NCI-H2196 (cell line): Measurements from ENCODE around the gene OTOA.
"Not testable (repeated sequence)": the region's sequence is repeated elsewhere in the genome, so short reads cannot be mapped to it uniquely, and the experiment has no call there.

ENCODE experiments used
- DNase-seq: peaks from one replicate; lab custom pipeline; 2025; ENCODE audit not compliant: unreplicated experiment; lab: John Stamatoyannopoulos, UW

OTOA gene

GRCh38 chr16:21639493-21639892 lies 24.3 kb upstream of the OTOA start:
- no peak for DNase-seq

DNA sequence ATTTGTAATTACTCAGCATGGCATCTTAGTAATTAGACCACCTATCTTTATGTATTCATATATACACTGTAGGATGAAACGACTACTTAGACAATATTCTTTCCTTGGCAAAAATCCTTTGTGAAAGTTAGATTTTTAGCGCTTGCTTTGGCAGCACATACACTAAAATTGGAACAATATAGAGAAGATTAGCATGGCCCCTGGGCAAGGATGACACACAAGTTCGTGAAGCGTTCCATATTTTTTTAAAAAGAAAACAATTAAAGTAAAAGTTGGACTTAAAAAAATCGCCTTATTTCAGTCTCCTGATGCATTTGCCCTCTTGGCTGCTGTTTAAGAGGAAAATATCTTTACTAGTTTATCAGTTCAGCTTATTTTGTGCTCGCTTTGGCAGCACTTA lies 21.9 kb upstream of the OTOA start:
- DNase-seq, result no peak

GRCh38 chr16:21642861-21643260 lies 20.9 kb upstream of the OTOA start:
- no peak for DNase-seq

DNA sequence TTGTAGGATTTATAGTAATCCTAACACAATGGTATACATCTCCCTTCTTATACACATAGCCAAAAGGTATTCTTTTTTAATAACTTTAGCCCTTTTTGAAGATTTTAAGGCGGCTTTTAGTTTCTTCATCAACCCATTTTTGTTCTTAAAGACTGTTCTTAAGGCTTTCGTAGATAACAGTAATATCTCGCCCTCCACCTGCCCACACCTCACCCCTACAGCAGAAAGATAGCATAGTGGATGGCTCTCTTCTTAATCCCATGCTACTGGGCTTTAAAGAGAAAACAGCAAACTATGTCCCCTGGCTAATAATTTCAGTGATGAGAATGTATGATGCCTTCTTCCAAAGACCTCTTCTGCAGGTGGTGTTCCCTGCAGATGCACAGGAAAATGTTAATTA lies 20.0 kb upstream of the OTOA start:
- no peak for DNase-seq

GRCh38 chr16:21644674-21645073 lies 19.1 kb upstream of the OTOA start:
- DNase-seq, result no peak

DNA sequence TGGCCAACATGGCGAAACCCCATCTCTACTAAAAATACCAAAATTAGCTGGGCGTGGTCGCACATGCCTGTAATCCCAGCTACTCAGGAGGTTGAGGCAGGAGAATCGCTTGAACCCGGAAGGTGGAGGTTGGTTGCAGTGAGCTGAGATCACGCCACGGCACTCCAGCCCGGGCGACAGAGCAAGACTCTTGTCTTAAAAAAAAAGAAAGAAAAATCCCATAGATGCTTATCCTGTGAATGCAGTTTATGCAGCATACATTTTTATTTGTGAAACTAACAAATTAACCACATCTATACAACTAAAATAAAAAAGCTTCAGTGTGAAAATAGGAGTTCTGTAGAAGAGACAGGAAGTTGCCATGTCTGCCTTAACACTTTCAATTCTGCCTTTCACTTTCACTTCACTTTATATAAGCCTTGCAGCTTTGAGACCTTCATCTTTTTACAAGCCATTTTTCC lies 18.5 kb upstream of the OTOA start:
- DNase-seq, result no peak

DNA sequence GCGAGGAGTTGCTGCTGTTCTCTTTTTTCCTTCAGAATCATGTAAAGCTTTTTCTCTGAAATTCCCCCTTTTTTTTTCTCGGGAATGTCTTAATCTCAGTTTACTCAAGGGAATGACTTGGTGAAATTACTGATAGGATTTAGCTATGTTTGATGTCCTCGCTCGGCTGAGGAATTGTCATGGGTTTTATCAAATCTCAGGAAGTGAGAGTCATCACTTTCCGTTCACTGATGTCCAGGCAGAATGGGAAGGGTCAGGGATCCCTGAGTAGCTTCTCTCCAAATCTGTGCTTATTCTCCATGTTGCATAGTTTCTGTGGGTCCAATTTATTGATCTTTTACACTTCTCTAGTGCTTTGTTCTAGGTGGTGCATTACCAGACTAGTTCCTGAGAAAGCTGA lies 17.7 kb upstream of the OTOA start:
- no peak for DNase-seq

DNA sequence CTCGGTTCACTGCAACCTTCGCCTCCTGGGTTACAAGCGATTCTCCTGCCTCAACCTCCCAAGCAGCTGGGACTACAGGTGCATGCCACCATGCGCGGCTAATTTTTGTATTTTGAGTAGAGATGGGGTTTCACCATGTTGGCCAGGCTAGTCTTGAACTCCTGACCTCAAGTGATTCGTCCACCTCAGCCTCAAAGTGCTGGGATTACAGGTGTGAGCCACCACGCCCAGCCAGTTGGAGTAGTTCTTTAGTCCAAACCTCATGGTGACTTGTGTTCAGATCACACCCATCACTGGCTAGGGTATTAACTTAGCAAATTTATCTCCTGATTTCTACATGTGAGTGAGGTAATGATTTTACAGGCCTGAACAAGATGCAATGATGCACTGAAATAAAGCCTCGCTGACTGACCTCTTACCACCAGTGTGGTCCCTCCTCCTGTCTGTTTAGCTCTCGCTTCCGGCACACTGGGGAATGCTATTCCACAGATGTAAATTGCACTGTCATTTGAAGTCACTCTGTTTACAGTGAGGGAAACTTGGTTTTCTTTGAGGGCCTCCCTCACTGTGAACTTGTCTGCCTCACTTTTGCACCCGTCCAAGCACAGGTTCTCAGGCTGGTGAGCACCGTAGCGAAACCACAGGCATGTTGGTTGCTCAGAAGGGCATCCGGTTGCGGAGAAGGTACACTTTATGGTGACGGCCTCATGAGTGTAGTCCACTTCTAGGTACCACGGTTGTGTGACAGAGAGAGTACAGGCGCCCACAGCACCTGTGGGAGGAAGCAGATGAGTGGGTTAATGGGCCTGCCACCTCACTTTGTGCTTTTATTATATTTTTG lies 16.8 kb upstream of the OTOA start:
- no peak for DNase-seq

GRCh38 chr16:21647562-21648164 lies 16.1 kb upstream of the OTOA start:
- no peak for DNase-seq

DNA sequence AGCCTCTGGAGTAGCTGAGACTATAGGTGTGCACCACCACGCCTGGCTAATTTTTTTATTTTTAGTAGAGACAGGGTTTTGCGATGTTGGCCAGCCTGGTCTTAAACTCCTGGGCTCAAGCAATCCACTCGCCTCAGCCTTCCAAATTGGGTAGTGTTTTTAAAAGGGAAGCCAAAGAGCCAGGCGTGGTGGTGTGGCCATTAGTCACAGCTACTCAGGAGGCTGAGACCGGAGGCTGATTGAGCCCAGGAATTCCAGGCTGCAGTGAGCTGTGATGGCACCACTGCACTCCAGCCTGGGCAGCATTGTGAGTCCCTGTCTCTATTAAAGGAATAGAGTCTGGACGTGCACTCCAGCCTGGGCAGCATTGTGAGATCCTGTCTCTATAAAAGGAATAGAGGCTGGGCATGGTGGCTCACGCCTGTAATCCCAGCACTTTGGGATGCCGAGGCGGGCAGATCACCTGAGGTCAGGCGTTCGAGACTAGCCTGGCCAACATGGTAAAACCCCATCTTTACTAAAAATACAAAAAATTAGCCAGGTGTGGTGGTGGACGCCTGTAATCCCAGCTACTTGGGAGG lies 13.9 kb upstream of the OTOA start:
- DNase-seq, result not testable (repeated sequence)

DNA sequence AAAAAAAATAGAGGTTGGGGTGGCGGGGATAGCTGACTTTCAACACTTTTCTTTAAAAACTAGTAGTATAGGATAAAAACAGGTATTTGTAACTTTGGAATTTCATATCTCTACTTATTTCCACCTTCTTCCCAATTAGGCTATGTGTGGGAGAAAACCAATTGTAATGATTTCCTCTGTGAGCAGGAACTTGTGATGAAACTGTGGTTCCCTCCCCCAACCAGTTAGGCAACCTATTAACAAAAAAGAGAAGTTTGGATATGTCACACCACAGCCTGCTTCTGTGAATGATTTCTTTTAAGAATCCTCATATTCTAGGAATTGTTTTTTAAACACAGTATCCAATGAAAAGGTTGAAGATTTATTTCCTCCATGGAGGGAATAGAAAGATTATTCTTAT lies 13.2 kb upstream of the OTOA start:
- DNase-seq, result no peak

DNA sequence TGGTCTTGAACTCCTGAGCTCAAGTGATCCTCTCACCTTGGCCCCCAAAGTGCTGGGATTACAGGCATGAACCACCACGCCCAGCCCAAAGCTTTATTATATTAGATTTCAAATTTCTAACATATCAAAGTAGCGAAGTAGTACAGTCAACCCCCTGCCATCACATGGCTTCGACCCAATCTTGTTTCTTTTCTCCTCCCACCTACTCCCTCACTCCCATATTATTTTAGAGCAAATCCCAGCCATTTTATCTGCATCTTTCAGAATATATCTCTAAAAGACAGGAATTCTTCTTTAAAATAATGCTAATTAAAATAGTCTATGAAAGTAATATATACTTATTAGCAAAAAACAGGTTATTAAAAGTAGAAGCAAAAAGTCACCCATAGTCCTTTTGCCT lies 12.3 kb upstream of the OTOA start:
- no peak for DNase-seq

DNA sequence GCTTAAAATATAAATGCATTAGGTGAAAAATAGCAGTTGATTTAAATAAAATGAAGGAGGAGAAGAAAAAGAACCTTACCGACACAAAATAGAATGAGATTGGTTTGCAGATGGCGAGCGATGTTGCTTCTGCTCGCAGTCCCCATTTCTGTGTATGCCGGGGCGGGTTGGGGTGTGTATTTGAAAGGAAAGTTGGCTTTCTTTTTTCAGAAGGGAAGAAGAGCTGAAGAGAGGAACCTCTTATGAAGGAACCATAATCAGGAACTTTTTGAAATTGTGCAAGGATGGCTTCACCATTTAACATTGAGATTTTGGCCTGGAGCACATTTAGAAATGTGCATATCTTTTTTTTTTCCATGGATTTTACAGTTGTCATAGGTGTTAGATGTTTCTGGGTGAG lies 11.3 kb upstream of the OTOA start, which contains the start of gene IGSF6:
Gene IGSF6, minus strand, starts transcription at position 156 of the 400 bp plus-strand sequence. Its CDS starts 10 bp downstream, at position 146.
- no peak for DNase-seq

GRCh38 chr16:21653571-21653970 lies 10.2 kb upstream of the OTOA start:
- DNase-seq, result no peak

DNA sequence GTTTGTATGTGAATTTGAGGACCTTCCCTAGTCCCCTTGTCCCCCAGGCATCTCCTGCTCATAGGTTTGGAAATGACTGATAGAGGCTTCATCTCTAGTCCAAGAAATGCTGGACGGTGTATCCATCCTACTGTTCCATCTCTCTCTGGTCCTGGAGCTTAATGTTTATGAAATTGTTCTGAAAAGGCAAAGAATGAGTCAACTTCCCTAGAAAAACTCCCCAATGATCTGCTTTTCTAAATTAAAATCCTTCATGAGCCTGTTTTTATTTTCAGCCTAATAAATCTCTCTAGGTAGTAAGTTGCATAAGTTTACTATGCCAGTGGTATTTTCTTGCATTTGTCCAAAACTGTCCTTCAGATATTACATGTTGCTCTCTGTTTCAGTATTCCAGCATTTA lies 9.3 kb upstream of the OTOA start:
- DNase-seq, result no peak

GRCh38 chr16:21654881-21655280 lies 8.9 kb upstream of the OTOA start:
- no peak for DNase-seq

DNA sequence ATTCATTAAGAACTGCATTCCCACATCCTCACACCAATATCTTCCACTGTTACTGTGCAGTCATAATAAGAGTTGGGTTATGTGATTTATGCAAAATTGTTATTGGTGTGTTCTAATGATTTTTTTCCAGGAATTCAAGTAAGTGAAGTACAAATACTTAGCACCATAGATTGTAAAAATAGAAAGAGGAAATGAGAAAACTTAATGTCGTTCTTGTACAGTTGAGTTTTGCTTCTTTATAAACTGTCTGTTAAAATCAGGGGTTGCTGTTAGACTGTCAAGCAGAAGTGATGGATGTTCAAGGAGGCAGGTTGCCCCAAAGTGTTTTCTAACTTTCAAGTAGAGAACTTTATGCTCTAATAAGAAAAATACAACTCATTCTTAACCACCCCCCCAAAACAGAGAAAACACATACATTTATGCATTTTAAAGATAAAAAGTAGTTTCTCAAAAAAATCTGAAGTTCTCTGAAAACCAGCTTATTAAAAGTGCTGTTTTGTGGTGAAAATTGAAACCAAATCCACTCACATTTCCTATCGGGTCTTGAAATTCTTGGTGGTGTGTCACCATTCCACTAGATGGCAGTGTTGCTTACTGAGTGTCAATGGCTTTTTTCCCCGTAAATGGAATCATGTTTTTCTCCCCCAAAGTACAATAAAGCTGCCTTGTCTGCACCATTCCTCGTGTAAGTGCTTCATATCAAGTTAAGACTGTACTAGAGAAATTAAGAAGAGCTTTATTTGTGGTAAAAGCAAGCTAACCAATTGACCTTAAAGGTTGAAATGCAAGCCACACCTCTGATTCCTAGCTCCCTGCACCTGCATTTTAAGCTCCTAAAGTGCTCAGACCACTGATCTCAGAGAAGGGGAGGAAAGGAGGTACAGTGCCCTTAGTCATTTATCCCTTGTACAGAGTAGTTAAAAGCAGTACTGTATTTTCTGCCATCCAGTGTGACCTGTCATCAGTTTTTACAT lies 6.7 kb upstream of the OTOA start:
- DNase-seq, result peak; percentile 53

DNA sequence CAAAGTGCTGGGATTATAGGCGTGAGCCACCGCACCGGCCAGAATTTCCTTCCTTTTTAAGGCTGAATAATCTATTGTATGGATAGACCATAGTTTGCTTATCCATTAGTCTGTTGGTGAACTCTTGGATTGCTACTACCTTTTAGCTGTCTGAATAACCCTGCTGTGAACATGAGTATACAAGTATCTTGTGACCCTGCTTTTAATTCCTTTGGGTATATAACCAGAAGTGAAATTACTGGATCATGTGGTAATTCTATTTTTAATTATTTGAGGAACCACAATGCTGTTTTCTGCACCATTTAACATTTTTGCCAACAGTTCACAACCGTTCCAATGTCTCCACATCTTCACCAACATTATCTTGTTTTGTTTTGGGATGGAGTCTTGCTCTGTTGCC lies 4.6 kb upstream of the OTOA start:
- DNase-seq, result no peak

DNA sequence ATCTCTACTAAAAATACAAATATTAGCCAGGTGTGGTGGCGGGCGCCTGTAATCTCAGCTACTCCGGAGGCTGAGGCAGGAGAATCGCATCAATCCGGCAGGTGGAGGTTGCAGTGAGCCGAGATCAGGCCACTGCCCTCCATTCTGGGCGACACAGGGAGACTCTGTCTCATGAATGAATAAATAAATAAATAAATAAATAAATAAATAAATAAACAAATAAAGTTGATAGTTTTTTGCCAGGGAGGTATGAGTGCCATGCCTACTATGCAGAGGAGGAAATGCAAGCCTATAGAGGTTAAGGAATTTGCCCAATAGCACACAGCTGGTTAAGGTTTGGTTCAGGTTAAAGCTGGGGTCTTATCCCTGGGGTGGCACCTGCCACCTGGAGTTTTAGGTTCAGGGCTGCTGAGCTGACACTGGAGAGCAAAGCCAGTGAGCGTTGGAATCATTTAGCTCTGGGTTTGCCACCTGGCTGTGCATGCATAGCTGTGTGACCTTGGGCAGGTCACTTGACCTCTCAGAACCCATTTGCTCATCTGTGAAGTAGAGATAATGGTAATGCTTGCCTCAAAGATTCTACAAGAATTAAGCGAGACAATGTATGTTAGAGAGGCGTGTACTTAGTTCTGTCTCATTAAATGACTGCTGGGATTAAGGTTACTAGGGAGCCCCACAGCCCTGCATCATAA lies 1.2 kb downstream of the OTOA start:
- no peak for DNase-seq

- DNase-seq, result no peak
These were observed 3.0 kb downstream of the OTOA start for GRCh38 chr16:21666772-21667171.
